HG03558 (cell line): ENCODE measurements around the gene CENPO.

Experiments used
- ATAC-seq: cut with Tn5 transposase; IDR thresholded peaks from one replicate; pipeline ENCODE4 v1.9.1; 2021; ENCODE audit warnings: moderate number of reproducible peaks; ENCODE audit not compliant: unreplicated experiment; ENCODE audit errors: extremely low read depth

Gene CENPO

GRCh38 chr2:24836206-24836605, 43.0 kb downstream of the CENPO start:
- ATAC-seq = no peak

GRCh38 chr2:24836706-24837105, 43.5 kb downstream of the CENPO start:
- ATAC-seq = no peak

- ATAC-seq = no peak
These were observed 44.8 kb downstream of the CENPO start for GRCh38 chr2:24837996-24838513.

GRCh38 chr2:24838541-24838940, 45.3 kb downstream of the CENPO start:
- ATAC-seq = no peak

GRCh38 chr2:24839729-24840128, 46.5 kb downstream of the CENPO start:
- no peak for ATAC-seq

GRCh38 chr2:24840164-24840869, 47.1 kb downstream of the CENPO start:
- ATAC-seq = no peak

- ATAC-seq = no peak
These were observed 48.0 kb downstream of the CENPO start for GRCh38 chr2:24840962-24841945.

GRCh38 chr2:24842081-24843050, 49.1 kb downstream of the CENPO start:
- ATAC-seq = no peak

GRCh38 chr2:24843330-24843860, 50.2 kb downstream of the CENPO start:
- ATAC-seq = no peak

GRCh38 chr2:24844023-24844685, 50.9 kb downstream of the CENPO start:
- no peak for ATAC-seq

GRCh38 chr2:24845691-24846090, 52.5 kb downstream of the CENPO start:
- no peak for ATAC-seq

- ATAC-seq = no peak
These were observed 57.7 kb downstream of the CENPO start for GRCh38 chr2:24850944-24851343.

- no peak for ATAC-seq
These were observed 58.8 kb downstream of the CENPO start for GRCh38 chr2:24852026-24852425.

- no peak for ATAC-seq
These were observed 59.3 kb downstream of the CENPO start for GRCh38 chr2:24852431-24853020.

GRCh38 chr2:24853046-24853445, 59.8 kb downstream of the CENPO start:
- no peak for ATAC-seq

- no peak for ATAC-seq
These were observed 60.8 kb downstream of the CENPO start for GRCh38 chr2:24853996-24854395.

GRCh38 chr2:24855022-24855622, 61.9 kb downstream of the CENPO start:
- ATAC-seq = no peak

- no peak for ATAC-seq
These were observed 62.5 kb downstream of the CENPO start for GRCh38 chr2:24855726-24856125.
